SK-N-SH (cell line): Measurements from ENCODE around the gene CFAP74. TPM values are rescaled to one million over a fixed set of nuclear protein-coding genes. Genes with fewer than 3 reads are reported as not detected.

Source experiments
- CTCF ChIA-PET: fragments of 300-600, 350-600 bp; formaldehyde crosslinking; extraction: SDS; loops from one replicate; lab custom pipeline; 2021; lab: Yijun Ruan, JAX
- POLR2A ChIA-PET: fragments of 350-600 bp; sonication (Branson Sonifier 250); formaldehyde crosslinking; extraction: SDS; loops from one replicate; lab custom pipeline; 2020; ENCODE audit warnings: antibody characterized with exemption, inconsistent platforms; lab: Yijun Ruan, JAX
- DNase-seq: peaks from one replicate; pipeline ENCODE4 v3.0.0; 2012
- H2AFZ ChIP-seq: fragments of 200-600 bp; sonication (generic); 2 replicates; pipeline ENCODE4 v1.8.1; 2016; ENCODE audit warnings: antibody characterized with exemption, mild to moderate bottlenecking, low read depth
- H3F3A ChIP-seq: fragments of 200-600 bp; sonication (generic); replicated peaks from 2 replicates; pipeline ENCODE3; 2016; ENCODE audit warnings: antibody characterized with exemption, mild to moderate bottlenecking; ENCODE audit not compliant: insufficient read depth
- H3K27ac ChIP-seq, 2 experiments: fragments of 200-500 bp in 1 of 2; fragments of 200-600 bp in 1 of 2; sonication (Bioruptor generic) in 1 of 2; sonication (generic), shearing (Covaris generic) in 1 of 2; 2 replicates each; pipeline versions ENCODE4 v1.5.1 to v1.6.1; 2014 to 2016; ENCODE audit warnings: low read depth in 2 of 2, inconsistent platforms in 1 of 2, low read length in 1 of 2, mild to moderate bottlenecking in 1 of 2, mixed read lengths in 1 of 2
- H3K27me3 ChIP-seq: fragments of 200-600 bp; sonication (generic), shearing (Covaris generic); 2 replicates; pipeline ENCODE4 v1.6.1; 2016; ENCODE audit warnings: mixed run types; ENCODE audit not compliant: insufficient read depth
- H3K36me3 ChIP-seq, 2 experiments: fragments of 200-500 bp in 1 of 2; fragments of 200-600 bp in 1 of 2; sonication (Bioruptor generic) in 1 of 2; sonication (generic) in 1 of 2; replicated peaks in 1 of 2; 2 replicates each; pipeline versions ENCODE3 to v1.5.1; 2014 to 2016; ENCODE audit warnings: low read length in 1 of 2, mild to moderate bottlenecking in 1 of 2; ENCODE audit not compliant: insufficient read depth in 2 of 2, control insufficient read depth in 1 of 2
- H3K4me1 ChIP-seq, 2 experiments: fragments of 200-500 bp in 1 of 2; fragments of 200-600 bp in 1 of 2; sonication (Bioruptor generic) in 1 of 2; sonication (generic), shearing (Covaris generic) in 1 of 2; 2 replicates each; pipeline versions ENCODE4 v1.5.1 to v1.6.1; 2014 to 2016; ENCODE audit warnings: low read depth in 1 of 2, low read length in 1 of 2, mixed run types in 1 of 2; ENCODE audit not compliant: insufficient read depth in 2 of 2, control insufficient read depth in 1 of 2
- H3K4me2 ChIP-seq: fragments of 200-600 bp; sonication (generic), shearing (Covaris generic); 2 replicates; pipeline ENCODE4 v1.6.1; 2017; ENCODE audit warnings: mixed run types
- H3K4me3 ChIP-seq, 2 experiments: fragments of 200-500 bp in 1 of 2; fragments of 200-600 bp in 1 of 2; sonication (Bioruptor generic) in 1 of 2; sonication (generic), shearing (Covaris generic) in 1 of 2; 2 replicates each; pipeline versions ENCODE4 v1.5.1 to v1.8.1; 2014 to 2016; ENCODE audit warnings: low read depth in 2 of 2, inconsistent platforms in 1 of 2, low read length in 1 of 2, mild to moderate bottlenecking in 1 of 2, mixed read lengths in 1 of 2, moderate library complexity in 1 of 2
- H3K79me2 ChIP-seq: fragments of 200-600 bp; sonication (generic); 2 replicates; pipeline ENCODE4 v1.8.1; 2017; ENCODE audit warnings: mild to moderate bottlenecking; ENCODE audit not compliant: insufficient read depth
- H3K9ac ChIP-seq: fragments of 200-600 bp; sonication (generic); 2 replicates; pipeline ENCODE4 v1.6.1; 2017; ENCODE audit warnings: mixed run types
- H3K9me2 ChIP-seq: fragments of 200-600 bp; sonication (generic); 2 replicates; pipeline ENCODE4 v1.6.1; 2017; ENCODE audit warnings: mixed run types
- H3K9me3 ChIP-seq: fragments of 200-600 bp; sonication (generic); 2 replicates; pipeline ENCODE4 v1.6.1; 2017; ENCODE audit warnings: mixed run types, mild to moderate bottlenecking, moderate library complexity
- H4K20me1 ChIP-seq: fragments of 200-600 bp; sonication (generic); 2 replicates; pipeline ENCODE4 v1.6.1; 2017; ENCODE audit warnings: mild to moderate bottlenecking, mixed run types; ENCODE audit not compliant: insufficient read depth
- CHD2 ChIP-seq: fragments of 150-350 bp; IDR thresholded peaks from 2 replicates; pipeline ENCODE4 v1.6.1; 2018; ENCODE audit warnings: low read length; ENCODE audit not compliant: partially characterized antibody
- CTCF ChIP-seq: fragments of 200-600 bp; sonication (generic); IDR thresholded peaks from 2 replicates; pipeline ENCODE4 v1.6.1; 2017; ENCODE audit warnings: antibody characterized with exemption, mild to moderate bottlenecking, moderate library complexity
- EZH2phosphoT487 ChIP-seq: fragments of 200-600 bp; sonication (generic); IDR thresholded peaks from 2 replicates; pipeline ENCODE4 v1.6.1; 2017; ENCODE audit warnings: low read depth, mixed run types, mild to moderate bottlenecking, antibody characterized with exemption, moderate library complexity, borderline replicate concordance
- FOXJ3 ChIP-seq: sonication (generic); formaldehyde crosslinking; IDR thresholded peaks from 2 replicates; pipeline ENCODE4 v1.5.1; 2020; ENCODE audit warnings: mild to moderate bottlenecking, missing genetic modification reagents
- FOXM1 ChIP-seq: IDR thresholded peaks from 2 replicates; pipeline ENCODE4 v1.4.0; 2012; ENCODE audit warnings: low read depth, mild to moderate bottlenecking
- GABPA ChIP-seq: IDR thresholded peaks from 2 replicates; pipeline ENCODE4 v1.4.0; 2012; ENCODE audit warnings: low read depth, mild to moderate bottlenecking
- GATA2 ChIP-seq: sonication (generic); formaldehyde crosslinking; IDR thresholded peaks from 2 replicates; pipeline ENCODE4 v1.5.0; 2020; ENCODE audit warnings: mild to moderate bottlenecking, missing genetic modification reagents
- POLR2AphosphoS5 ChIP-seq: IDR thresholded peaks from 2 replicates; pipeline ENCODE4 v1.6.1; 2012; ENCODE audit warnings: low read depth, low read length
- RAD21 ChIP-seq: IDR thresholded peaks from 2 replicates; pipeline ENCODE4 v1.6.1; 2012; ENCODE audit warnings: mild to moderate bottlenecking, low read length
- RCOR1 ChIP-seq: fragments of 150-350 bp; IDR thresholded peaks from 2 replicates; pipeline ENCODE4 v1.6.1; 2017; ENCODE audit warnings: antibody characterized with exemption, low read length
- RFX5 ChIP-seq: IDR thresholded peaks from 2 replicates; pipeline ENCODE4 v1.6.1; 2012; ENCODE audit warnings: mild to moderate bottlenecking, improper control_type of control experiment, low read length
- RXRA ChIP-seq: IDR thresholded peaks from 2 replicates; pipeline ENCODE4 v1.4.0; 2012; ENCODE audit warnings: low read depth, mild to moderate bottlenecking, borderline replicate concordance
- SMC3 ChIP-seq: IDR thresholded peaks from 2 replicates; pipeline ENCODE4 v1.6.1; 2012; ENCODE audit warnings: low read depth, low read length, improper control_type of control experiment
- USF1 ChIP-seq: IDR thresholded peaks from 2 replicates; pipeline ENCODE4 v1.4.0; 2012; ENCODE audit warnings: low read depth, borderline replicate concordance
- WGBS: methylation state at CpG from one replicate; pipeline ENCODE4 v1.1.6; 2017; ENCODE audit warnings: low lambda C conversion rate; 5-methylcytosine and 5-hydroxymethylcytosine counted together
- polyA plus RNA-seq, 3 experiments: library from polyadenylated mRNA; depleted of rRNA; stranded (reverse); fragments of >200 nt; gene quantifications; 2 replicates each; pipeline ENCODE4 v1.2.3, GENCODE V29; 2012
- TF ChIP-seq, protein P1 (sequence below): IDR thresholded peaks from 2 replicates; pipeline ENCODE4 v1.4.0; 2012; ENCODE audit warnings: low read depth
- TF ChIP-seq, protein P2 (sequence below): fragments of 150-350 bp; IDR thresholded peaks from 2 replicates; pipeline ENCODE4 v1.6.1; 2016; ENCODE audit warnings: mild to moderate bottlenecking, low read depth, low read length
- TF ChIP-seq, protein P3 (sequence below): fragments of 150-350 bp; IDR thresholded peaks from 2 replicates; pipeline ENCODE4 v1.6.1; 2017; ENCODE audit warnings: antibody characterized with exemption, low read length, low read depth, borderline replicate concordance

Gene CFAP74
- polyA plus RNA-seq, 1 of the 3 experiments (the other 2 are of a cell fraction), result not detected

DNA sequence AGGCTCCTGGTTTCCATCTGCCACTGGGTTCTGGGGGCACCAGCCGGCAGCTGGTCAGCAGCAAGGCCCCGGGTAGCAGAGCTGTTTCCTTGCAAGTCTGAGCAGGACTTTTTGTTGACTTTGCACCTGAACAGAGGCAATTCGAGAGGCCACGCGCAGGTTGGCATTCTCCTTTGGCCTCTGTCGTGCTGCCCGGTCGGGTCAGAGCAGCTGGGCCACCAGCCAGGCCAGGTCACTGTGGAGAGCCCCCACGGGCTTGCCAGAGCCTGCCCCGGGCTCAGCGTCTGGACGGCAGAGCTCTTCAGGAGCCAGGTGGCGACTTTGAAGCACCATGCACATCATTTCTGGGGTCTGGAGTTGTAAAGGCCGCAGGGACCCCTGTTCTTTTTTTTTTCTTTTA lies 56.1 kb downstream of the CFAP74 start:
- no peak for DNase-seq
- Histone ChIP-seq H3K27ac (no peak overlapping the region; a peak in 1 of 4 replicates), H3K79me2 (no peaks in the 10 kb centered on the region), H4K20me1 (no peaks in the 10 kb centered on the region), H3K36me3 (no peaks in the 10 kb centered on the region), H3K27me3 (no peaks in the 10 kb centered on the region; the same call in 1 of the 2 replicates), H3F3A (no peaks in the 10 kb centered on the region), H3K9ac (no peak overlapping the region), H3K4me2 (no peak overlapping the region), H2AFZ (no peak overlapping the region), H3K9me2 (no peaks in the 10 kb centered on the region), H3K4me1 (peaks cover 0 to 22% of the 10 kb centered on the region in 2 experiments; a peak in 1 of 4 replicates), H3K4me3 (no peak overlapping the region), H3K9me3 (no peaks in the 10 kb centered on the region)
- ChIA-PET POLR2A (interaction anchor here (0.6 kb wide), 2 partner anchors 10 to 197 kb away, joined by 3 to 5 read pairs; no protein-coding TSS in a partner anchor), CTCF (interaction anchor here (0.6 to 3.9 kb wide), 6 partner anchors 13 to 227 kb away, joined by 3 to 37 read pairs (median 4); no protein-coding TSS in a partner anchor)
- 40% methylated on average over 1 of the region's 14 CpGs for WGBS
- TF ChIP-seq, protein P1, sequence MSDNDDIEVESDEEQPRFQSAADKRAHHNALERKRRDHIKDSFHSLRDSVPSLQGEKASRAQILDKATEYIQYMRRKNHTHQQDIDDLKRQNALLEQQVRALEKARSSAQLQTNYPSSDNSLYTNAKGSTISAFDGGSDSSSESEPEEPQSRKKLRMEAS, result no peak
- TF ChIP-seq RCOR1 (no peak), EZH2phosphoT487 (no peak), CHD2 (no peak), SMC3 (no peak), POLR2AphosphoS5 (no peak), GABPA (no peak), RAD21 (no peak), CTCF (no peak), USF1 (no peak), GATA2 (CRISPR knock-in tag) (no peak), FOXJ3 (CRISPR knock-in tag) (no peak), RXRA (no peak), FOXM1 (no peak), RFX5 (no peak)
- TF ChIP-seq, protein P2, sequence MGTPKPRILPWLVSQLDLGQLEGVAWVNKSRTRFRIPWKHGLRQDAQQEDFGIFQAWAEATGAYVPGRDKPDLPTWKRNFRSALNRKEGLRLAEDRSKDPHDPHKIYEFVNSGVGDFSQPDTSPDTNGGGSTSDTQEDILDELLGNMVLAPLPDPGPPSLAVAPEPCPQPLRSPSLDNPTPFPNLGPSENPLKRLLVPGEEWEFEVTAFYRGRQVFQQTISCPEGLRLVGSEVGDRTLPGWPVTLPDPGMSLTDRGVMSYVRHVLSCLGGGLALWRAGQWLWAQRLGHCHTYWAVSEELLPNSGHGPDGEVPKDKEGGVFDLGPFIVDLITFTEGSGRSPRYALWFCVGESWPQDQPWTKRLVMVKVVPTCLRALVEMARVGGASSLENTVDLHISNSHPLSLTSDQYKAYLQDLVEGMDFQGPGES, result no peak
- TF ChIP-seq, protein P3, sequence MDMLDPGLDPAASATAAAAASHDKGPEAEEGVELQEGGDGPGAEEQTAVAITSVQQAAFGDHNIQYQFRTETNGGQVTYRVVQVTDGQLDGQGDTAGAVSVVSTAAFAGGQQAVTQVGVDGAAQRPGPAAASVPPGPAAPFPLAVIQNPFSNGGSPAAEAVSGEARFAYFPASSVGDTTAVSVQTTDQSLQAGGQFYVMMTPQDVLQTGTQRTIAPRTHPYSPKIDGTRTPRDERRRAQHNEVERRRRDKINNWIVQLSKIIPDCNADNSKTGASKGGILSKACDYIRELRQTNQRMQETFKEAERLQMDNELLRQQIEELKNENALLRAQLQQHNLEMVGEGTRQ, result no peak
